ENCODE measurements around the gene ADAMTSL3.

Gene ADAMTSL3

DNA sequence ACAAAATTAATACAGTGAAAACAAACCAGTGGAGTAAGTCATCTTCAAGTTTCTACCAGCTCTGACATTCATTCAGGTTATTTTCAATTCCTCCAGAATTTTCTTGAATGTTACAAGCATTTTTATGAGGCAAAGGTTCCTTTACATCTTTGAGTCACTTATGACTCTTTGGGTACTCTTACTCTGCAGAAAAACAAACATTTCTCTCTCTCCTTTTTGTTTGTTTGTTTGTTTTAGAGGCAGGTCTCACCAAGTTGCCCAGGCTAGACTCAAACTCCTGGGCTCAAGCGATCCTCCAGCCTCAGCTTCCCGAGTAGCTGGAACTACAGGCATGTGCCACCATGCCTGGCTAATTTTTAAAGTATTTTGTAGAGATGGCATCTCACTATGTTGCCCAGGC lies 233.5 kb downstream of the ADAMTSL3 start:
- H3K4me3 Mint-ChIP-seq, result no peak overlapping the region
- H3K4me1 Mint-ChIP-seq, result no peaks in the 10 kb centered on the region

DNA sequence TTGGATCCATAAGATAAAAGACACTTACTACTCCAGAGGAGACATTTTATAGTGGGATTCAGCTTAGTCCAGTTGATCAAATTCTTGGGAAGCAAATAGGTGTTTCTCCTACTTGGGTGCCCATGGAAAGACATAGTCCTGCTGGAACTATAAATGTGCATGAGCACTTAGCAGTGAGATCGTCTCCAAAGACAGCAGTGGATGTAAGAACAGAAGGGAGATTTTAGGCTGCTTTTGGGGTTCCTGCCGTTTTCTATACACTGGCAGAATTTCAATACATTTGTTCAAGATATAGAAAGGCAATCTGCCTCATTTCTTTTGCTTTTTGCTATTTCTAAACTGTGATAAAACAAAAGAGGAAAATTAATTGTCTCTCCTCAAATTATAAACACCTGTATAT lies 234.0 kb downstream of the ADAMTSL3 start:
- Mint-ChIP-seq H3K4me3 (no peak overlapping the region), H3K27ac (no peak overlapping the region), H3K4me1 (no peaks in the 10 kb centered on the region), H3K36me3 (no peaks in the 10 kb centered on the region), H3K27me3 (peaks cover 7% of the 10 kb centered on the region), H3K9me3 (peaks cover 5% of the 10 kb centered on the region)

More for the DNA sequence above, 233.5 kb downstream of the ADAMTSL3 start:
- Mint-ChIP-seq H3K9me3 (peaks cover 5% of the 10 kb centered on the region), H3K27me3 (peaks cover 7% of the 10 kb centered on the region), H3K36me3 (no peaks in the 10 kb centered on the region), H3K27ac (no peak overlapping the region)

DNA sequence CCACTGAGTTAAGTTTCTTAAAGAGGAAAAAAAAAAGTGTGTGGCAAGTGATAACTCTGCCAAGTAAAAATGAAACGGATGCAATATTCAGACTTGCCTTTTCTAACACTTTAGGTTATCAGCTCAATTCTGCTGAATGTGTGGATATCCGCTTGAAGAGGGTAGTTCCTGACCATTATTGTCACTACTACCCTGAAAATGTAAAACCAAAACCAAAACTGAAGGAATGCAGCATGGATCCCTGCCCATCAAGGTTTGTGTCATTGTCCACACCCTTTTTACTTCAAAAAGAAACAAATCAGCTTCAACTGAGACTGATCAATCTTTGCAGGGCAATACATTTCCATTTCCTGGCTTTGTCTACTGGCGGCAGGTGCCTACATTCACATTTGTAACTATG lies 236.1 kb downstream of the ADAMTSL3 start:
- no peak overlapping the region for H3K27ac Mint-ChIP-seq
- H3K4me3 Mint-ChIP-seq, result no peak overlapping the region
- no peaks in the 10 kb centered on the region for H3K4me1 Mint-ChIP-seq
- H3K27me3 Mint-ChIP-seq, result peaks cover 8% of the 10 kb centered on the region
- H3K9me3 Mint-ChIP-seq, result peaks cover 5% of the 10 kb centered on the region
- H3K36me3 Mint-ChIP-seq, result no peaks in the 10 kb centered on the region

DNA sequence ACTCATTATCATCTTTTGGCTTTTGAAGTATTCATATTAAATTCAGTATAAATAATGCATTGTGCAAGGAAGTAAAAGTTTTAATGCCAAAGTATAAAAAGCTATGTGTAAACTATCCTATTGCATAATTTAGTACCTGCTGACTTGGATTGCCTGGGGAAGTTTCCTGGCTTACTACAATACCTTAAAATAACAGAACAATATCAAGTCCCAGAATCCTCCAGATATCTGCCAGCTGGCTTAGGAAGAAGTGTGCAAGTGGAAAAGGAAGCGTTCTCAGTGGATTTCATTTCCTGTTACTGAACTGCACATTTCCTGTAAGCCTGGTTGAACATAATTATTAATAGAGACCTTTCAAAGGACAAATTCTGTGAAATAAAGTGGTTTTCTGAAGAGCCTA lies 236.7 kb downstream of the ADAMTSL3 start:
- no peak overlapping the region for H3K4me3 Mint-ChIP-seq
- no peaks in the 10 kb centered on the region for H3K4me1 Mint-ChIP-seq
- peaks cover 5% of the 10 kb centered on the region for H3K9me3 Mint-ChIP-seq
- H3K36me3 Mint-ChIP-seq, result no peaks in the 10 kb centered on the region
- no peak overlapping the region for H3K27ac Mint-ChIP-seq
- peaks cover 8% of the 10 kb centered on the region for H3K27me3 Mint-ChIP-seq

DNA sequence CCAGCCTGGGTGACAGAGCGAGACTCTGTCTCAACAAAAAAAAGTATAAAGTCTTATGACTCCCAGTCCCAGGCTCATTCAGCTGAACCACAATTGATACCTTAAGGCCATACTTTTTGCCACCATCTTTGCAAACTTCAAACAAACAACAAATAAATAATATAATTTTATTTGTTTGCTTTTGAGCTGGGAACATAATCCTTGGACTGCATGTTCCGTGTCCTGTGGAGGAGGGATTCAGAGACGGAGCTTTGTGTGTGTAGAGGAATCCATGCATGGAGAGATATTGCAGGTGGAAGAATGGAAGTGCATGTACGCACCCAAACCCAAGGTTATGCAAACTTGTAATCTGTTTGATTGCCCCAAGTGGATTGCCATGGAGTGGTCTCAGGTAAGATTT lies 238.6 kb downstream of the ADAMTSL3 start:
- H3K4me3 Mint-ChIP-seq, result no peak overlapping the region
- H3K27ac Mint-ChIP-seq, result no peak overlapping the region
- H3K4me1 Mint-ChIP-seq, result no peaks in the 10 kb centered on the region
- H3K9me3 Mint-ChIP-seq, result peaks cover 5% of the 10 kb centered on the region
- H3K36me3 Mint-ChIP-seq, result no peaks in the 10 kb centered on the region
- peaks cover 8% of the 10 kb centered on the region for H3K27me3 Mint-ChIP-seq

DNA sequence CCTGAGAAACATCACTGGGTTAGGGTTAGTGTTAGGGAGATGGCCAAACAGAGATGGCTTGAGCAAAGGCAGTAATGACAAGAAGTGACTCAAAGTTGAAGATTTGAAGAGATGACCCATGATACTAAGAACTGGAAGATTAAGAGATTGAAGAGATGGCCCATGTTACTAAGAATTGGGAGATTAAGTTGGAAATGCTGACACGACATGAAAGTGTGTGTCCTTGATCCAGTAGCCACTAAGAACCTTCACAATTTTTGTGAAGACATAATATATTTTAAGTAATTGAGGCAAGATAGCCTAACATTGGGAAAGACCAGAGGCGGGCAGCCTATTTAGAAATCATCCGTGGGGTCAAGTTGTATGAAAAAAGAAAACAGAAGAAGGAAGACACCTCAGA lies 239.4 kb downstream of the ADAMTSL3 start:
- no peaks in the 10 kb centered on the region for H3K36me3 Mint-ChIP-seq
- no peaks in the 10 kb centered on the region for H3K9me3 Mint-ChIP-seq
- H3K4me3 Mint-ChIP-seq, result no peak overlapping the region
- H3K27ac Mint-ChIP-seq, result no peak overlapping the region
- H3K27me3 Mint-ChIP-seq, result peaks cover 6% of the 10 kb centered on the region
- H3K4me1 Mint-ChIP-seq, result no peaks in the 10 kb centered on the region

DNA sequence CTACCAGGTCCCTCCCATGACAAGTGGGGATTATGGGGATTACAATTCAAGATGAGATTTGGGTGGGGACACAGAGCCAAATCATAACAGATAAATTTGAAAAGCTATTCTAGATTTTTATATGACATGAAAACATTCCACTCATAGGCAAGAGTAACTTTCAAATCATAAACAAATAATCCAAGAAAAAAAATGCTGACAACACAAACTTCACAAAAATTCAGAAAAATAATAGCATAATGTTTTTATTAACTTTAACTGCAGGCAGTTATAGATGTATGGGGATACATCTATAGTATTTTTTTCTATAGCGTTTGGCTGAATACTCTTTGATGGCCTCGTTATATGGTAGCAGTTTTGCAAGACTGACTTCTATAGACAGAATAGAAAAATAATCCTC lies 243.1 kb downstream of the ADAMTSL3 start:
- H3K9me3 Mint-ChIP-seq, result peaks cover 5% of the 10 kb centered on the region
- H3K27ac Mint-ChIP-seq, result no peak overlapping the region
- peaks cover 5% of the 10 kb centered on the region for H3K27me3 Mint-ChIP-seq
- H3K4me1 Mint-ChIP-seq, result no peaks in the 10 kb centered on the region
- H3K4me3 Mint-ChIP-seq, result no peak overlapping the region
- H3K36me3 Mint-ChIP-seq, result no peaks in the 10 kb centered on the region

DNA sequence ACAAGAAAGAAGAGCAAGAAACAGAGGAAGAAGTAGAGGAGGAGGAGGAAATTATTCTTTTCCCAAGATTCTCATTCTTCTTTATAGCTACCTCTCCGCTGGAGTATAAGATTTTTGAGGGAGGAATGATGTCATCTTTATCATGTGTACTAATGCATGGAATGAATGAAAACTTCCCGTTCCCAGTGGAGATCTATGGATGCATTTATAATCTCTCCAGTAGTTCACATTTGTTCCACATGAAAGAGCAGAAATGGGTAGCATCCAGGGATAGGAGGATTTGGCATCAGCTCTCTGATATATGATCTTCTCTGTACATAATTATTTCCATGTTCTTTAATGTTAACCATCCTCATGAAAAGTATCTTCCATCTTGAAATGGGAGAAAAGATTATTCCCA lies 244.4 kb downstream of the ADAMTSL3 start:
- peaks cover 5% of the 10 kb centered on the region for H3K27me3 Mint-ChIP-seq
- peaks cover 5% of the 10 kb centered on the region for H3K9me3 Mint-ChIP-seq
- H3K4me3 Mint-ChIP-seq, result no peak overlapping the region
- H3K27ac Mint-ChIP-seq, result no peak overlapping the region
- no peaks in the 10 kb centered on the region for H3K4me1 Mint-ChIP-seq
- H3K36me3 Mint-ChIP-seq, result no peaks in the 10 kb centered on the region

DNA sequence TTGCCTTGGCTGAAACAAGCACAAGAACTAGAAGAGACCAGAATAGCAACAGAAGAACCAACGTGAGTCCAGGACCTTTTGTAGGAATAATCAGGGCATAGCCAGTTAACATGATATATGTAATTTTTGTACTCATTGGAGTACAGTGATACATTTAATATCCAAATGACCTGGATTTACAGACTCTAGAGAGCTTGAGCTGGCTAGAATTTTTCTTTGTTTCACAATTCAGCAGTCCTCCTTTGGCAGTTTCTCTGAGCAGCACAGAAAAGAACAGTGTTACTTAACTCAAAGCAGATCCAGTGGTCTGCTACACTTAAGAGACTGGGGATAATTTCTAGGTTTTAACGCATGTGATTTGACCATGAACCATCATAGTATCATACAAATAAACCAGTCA lies 245.7 kb downstream of the ADAMTSL3 start:
- H3K4me3 Mint-ChIP-seq, result no peak overlapping the region

DNA sequence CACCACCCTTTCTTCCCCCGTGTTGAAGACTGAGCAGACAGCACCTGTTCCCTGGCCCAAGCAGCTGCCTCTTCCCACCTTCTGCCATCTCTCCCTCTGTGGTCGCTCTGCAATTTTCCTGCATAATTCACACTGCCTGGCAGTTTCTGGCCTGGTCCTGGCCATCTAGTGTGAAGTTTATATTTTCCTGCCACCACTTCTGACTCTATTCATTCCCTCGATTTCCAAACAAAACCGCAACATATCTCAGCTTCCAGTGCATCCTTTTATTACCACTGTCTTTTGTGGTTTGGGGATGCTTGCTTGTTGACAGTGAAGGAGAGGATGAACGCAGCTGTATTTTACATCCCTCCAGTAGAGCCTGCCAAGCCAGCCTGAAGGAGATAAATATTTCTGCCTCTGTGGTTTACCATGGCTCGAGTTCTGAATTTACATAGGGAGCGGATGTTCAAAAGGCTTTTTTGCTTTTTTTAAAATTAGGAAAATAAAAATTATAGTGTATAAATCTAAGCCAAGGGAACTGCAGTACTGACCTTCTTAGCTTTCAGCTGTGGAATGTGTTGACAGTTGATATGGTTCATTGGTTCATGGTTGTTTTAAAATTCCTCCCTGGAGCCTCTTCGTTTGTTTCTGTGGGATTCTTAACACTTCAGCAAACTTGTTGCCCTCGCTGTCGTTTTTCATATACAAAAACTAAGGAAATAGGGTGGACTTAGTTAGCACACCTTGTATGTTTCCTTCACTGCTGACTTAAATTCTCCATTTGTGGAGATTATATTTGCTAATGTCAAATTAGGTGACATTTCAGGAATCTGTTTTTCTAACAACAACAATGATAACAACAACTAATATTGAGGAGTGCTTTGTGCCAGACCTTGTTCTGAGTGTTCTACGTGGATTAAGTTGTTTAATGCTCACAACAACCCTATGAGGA lies 250.5 kb downstream of the ADAMTSL3 start:
- Mint-ChIP-seq H3K27ac (no peak overlapping the region), H3K27me3 (no peaks in the 10 kb centered on the region), H3K9me3 (no peaks in the 10 kb centered on the region), H3K4me1 (no peaks in the 10 kb centered on the region), H3K4me3 (no peak overlapping the region), H3K36me3 (no peaks in the 10 kb centered on the region)

More for the DNA sequence above, 245.7 kb downstream of the ADAMTSL3 start:
- no peak overlapping the region for H3K27ac Mint-ChIP-seq
- peaks cover 5% of the 10 kb centered on the region for H3K9me3 Mint-ChIP-seq
- H3K27me3 Mint-ChIP-seq, result peaks cover 5% of the 10 kb centered on the region
- no peaks in the 10 kb centered on the region for H3K4me1 Mint-ChIP-seq
- no peaks in the 10 kb centered on the region for H3K36me3 Mint-ChIP-seq

DNA sequence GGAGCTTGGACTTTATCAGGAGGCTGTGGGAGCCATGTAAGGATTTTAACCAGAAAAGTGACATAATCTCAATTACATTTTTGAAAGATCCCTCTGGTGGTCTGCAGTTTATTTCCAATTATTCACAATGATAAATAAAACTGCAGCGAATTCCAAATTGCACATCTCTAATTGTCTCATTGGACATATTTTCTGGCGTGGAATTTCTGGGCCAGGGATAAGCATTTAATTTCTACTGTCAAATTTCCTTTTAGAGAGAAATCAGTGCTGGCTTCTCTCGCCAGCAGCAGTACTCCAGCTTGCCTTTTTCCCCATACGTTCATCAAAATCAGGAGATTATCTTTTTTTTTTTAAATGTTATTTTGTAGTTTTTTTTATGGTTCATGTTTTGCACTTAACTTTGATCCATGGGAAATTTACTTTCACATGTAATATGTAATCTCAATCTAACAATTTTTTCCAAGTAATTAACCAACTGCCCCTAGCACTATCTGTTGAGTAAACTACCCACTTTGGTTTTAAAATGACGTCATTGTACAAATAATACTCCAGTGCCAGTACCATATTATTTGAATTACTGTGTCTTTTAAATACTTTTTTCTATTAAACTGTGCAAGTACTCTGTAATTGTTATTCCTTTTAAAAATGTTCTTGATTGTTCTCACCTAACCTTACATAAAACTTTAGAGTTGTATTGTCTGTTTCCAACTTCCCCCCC lies 251.8 kb downstream of the ADAMTSL3 start:
- Mint-ChIP-seq H3K27ac (no peak overlapping the region), H3K27me3 (no peaks in the 10 kb centered on the region), H3K36me3 (no peaks in the 10 kb centered on the region), H3K9me3 (no peaks in the 10 kb centered on the region), H3K4me1 (no peaks in the 10 kb centered on the region), H3K4me3 (no peak overlapping the region)

DNA sequence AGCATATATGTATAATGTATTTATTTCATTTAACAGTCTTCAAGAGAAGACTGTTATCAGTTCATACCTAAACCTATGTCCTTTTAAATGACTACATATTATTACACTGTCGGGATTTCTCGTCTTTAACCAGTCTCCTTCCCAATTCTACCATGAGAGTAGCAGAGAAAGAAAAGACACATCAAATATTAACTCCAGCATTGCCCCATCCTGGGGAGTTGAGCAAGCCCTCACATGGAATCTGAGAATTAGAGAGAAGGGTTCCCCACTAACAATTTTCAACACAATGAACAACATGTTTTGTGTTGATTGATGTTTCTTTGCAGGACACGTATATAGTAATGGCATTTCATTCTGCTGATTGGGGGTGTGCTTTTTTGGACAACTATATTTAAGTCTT lies 257.4 kb downstream of the ADAMTSL3 start:
- Mint-ChIP-seq H3K27me3 (peaks cover 5% of the 10 kb centered on the region), H3K4me3 (no peak overlapping the region), H3K4me1 (no peaks in the 10 kb centered on the region), H3K36me3 (no peaks in the 10 kb centered on the region), H3K27ac (no peak overlapping the region), H3K9me3 (no peaks in the 10 kb centered on the region)

DNA sequence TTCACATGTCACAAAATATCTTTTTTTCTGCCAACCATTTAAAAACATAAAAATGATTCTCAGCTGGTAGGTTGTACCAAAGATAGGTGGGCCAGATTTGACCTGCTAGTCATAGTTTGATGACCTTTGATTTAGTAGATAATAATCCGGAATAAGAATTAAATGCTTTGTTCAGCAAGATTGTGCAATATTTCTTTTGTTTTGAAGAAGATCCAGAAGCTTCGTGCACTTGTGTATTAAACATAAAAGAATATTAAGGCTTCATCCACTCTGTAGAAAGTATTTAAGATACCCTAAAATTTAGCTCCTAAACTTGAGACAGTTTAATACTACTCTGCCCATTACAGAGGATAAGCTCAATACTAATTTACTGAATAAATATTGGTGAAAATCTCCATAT lies 258.4 kb downstream of the ADAMTSL3 start:
- no peaks in the 10 kb centered on the region for H3K36me3 Mint-ChIP-seq
- no peaks in the 10 kb centered on the region for H3K9me3 Mint-ChIP-seq
- no peaks in the 10 kb centered on the region for H3K4me1 Mint-ChIP-seq
- H3K27me3 Mint-ChIP-seq, result peaks cover 5% of the 10 kb centered on the region
- no peak overlapping the region for H3K27ac Mint-ChIP-seq
- H3K4me3 Mint-ChIP-seq, result no peak overlapping the region

DNA sequence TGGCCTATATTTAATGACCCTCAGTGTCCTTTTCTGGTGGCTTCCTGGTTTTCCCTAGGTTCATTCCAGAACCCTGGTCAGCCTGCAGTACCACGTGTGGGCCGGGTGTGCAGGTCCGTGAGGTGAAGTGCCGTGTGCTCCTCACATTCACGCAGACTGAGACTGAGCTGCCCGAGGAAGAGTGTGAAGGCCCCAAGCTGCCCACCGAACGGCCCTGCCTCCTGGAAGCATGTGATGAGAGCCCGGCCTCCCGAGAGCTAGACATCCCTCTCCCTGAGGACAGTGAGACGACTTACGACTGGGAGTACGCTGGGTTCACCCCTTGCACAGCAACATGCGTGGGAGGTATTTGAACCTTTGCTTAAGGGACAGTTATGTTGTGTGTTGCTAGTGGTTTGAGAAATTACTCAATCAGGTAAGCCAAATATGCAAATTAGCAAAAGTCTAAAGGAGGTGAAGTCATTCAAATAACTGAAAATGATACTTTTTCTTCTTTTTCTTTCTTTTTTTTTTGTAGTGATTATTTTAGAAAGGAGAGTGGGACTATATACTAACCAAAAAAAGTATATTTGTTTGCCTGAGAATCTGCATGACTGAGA lies 259.2 kb downstream of the ADAMTSL3 start:
- H3K36me3 Mint-ChIP-seq, result no peaks in the 10 kb centered on the region
- no peaks in the 10 kb centered on the region for H3K9me3 Mint-ChIP-seq
- no peak overlapping the region for H3K4me3 Mint-ChIP-seq
- H3K4me1 Mint-ChIP-seq, result no peaks in the 10 kb centered on the region
- H3K27ac Mint-ChIP-seq, result no peak overlapping the region
- peaks cover 7% of the 10 kb centered on the region for H3K27me3 Mint-ChIP-seq

DNA sequence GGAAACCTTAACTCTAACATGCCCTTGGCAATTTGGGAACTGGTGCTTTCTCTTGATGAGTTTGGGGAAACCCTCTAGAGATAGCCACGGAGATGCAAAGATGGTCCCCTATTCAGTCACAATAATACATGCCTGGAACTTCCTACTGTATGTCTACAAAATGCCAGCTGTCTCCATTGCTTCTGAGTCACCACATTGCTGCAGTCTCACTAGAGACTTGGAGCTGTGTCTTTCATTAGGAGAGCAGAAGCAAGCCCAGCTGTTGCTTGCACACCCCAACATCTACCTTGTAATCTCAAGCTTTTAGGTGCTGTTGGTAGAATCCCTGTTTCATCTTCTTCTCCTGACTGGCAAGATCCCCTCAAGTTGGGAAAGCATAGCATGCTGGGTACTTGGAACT lies 261.0 kb downstream of the ADAMTSL3 start:
- Mint-ChIP-seq H3K27ac (no peak overlapping the region), H3K4me3 (no peak overlapping the region), H3K4me1 (no peaks in the 10 kb centered on the region), H3K9me3 (no peaks in the 10 kb centered on the region), H3K36me3 (no peaks in the 10 kb centered on the region), H3K27me3 (peaks cover 7% of the 10 kb centered on the region)

DNA sequence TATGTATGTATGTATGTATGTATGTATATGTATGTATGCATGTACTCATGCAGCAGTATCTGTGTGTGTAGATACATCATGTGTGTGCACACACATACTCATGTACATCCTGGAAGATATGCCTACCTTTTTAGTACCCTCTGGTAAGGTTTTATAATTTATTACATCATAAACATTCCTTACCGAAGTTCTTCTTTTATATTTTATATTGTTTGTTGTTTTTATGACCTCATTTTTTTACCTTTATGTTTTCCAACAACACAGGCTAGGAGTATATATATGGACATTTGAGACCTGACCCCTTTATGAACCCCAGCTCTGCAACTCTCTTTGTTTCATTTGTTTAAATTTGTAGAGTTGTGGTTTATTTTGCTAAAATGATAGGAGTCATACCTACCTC lies 263.5 kb downstream of the ADAMTSL3 start:
- Mint-ChIP-seq H3K4me3 (no peak overlapping the region), H3K27ac (no peak overlapping the region), H3K27me3 (peaks cover 5% of the 10 kb centered on the region), H3K36me3 (no peaks in the 10 kb centered on the region), H3K4me1 (no peaks in the 10 kb centered on the region), H3K9me3 (no peaks in the 10 kb centered on the region)

Measured in activated naive CD4-positive, alpha-beta T cell treated with anti-CD3 and anti-CD28 coated beads, Interleukin-2, amount 50 U/mL, for 24 hours (primary cell).